Karpas-422 (cell line): ENCODE measurements around the gene FNDC3B. TPM values are rescaled to one million over a fixed set of nuclear protein-coding genes. Genes with fewer than 3 reads are reported as not detected.

Source experiments
- DNase-seq: peaks from one replicate; pipeline ENCODE4 v3.0.0-alpha.2; 2015
- H2AFZ ChIP-seq: fragments of 200-600 bp; sonication (generic); 2 replicates; pipeline ENCODE4 v1.6.1; 2014; ENCODE audit warnings: antibody characterized with exemption, low read length, mixed read lengths
- H3K27ac ChIP-seq: fragments of 200-600 bp; sonication (generic); 2 replicates; pipeline ENCODE4 v1.5.1; 2014; ENCODE audit warnings: mild to moderate bottlenecking, low read length, moderate library complexity
- H3K27me3 ChIP-seq: fragments of 200-600 bp; sonication (generic); 2 replicates; pipeline ENCODE4 v1.6.1; 2014; ENCODE audit warnings: low read length, mixed read lengths
- H3K36me3 ChIP-seq: fragments of 200-600 bp; sonication (generic); 2 replicates; pipeline ENCODE4 v1.6.1; 2014; ENCODE audit warnings: low read length, mixed read lengths; ENCODE audit not compliant: insufficient read depth
- H3K4me1 ChIP-seq: fragments of 200-600 bp; sonication (generic); 2 replicates; pipeline ENCODE4 v1.6.1; 2014; ENCODE audit warnings: mild to moderate bottlenecking, low read length, mixed read lengths
- H3K4me2 ChIP-seq: fragments of 200-600 bp; sonication (generic); 2 replicates; pipeline ENCODE4 v1.6.1; 2014; ENCODE audit warnings: low read length, low read depth, mild to moderate bottlenecking; ENCODE audit not compliant: poor library complexity, severe bottlenecking
- H3K4me3 ChIP-seq: fragments of 200-600 bp; sonication (generic); 2 replicates; pipeline ENCODE4 v1.5.1; 2014; ENCODE audit warnings: mild to moderate bottlenecking, antibody characterized with exemption, low read length, mixed read lengths
- H3K79me2 ChIP-seq: fragments of 200-600 bp; sonication (generic); 2 replicates; pipeline ENCODE4 v1.6.1; 2014; ENCODE audit warnings: mild to moderate bottlenecking, low read length, mixed read lengths
- H3K9ac ChIP-seq: fragments of 200-600 bp; sonication (generic); 2 replicates; pipeline ENCODE4 v1.6.0; 2014; ENCODE audit warnings: low read length
- H3K9me2 ChIP-seq: fragments of 200-600 bp; sonication (generic), shearing (Covaris generic); replicated peaks from 2 replicates; pipeline ENCODE4 v1.6.0; 2014; ENCODE audit warnings: mild to moderate bottlenecking, low read length, moderate library complexity; ENCODE audit not compliant: insufficient read depth
- H3K9me3 ChIP-seq: fragments of 300-700, 200-600 bp; sonication (generic); 2 replicates; pipeline ENCODE4 v1.6.1; 2014; ENCODE audit warnings: low read length, mixed read lengths
- H4K20me1 ChIP-seq: fragments of 200-600 bp; sonication (generic); 2 replicates; pipeline ENCODE4 v1.6.1; 2014; ENCODE audit warnings: mild to moderate bottlenecking, antibody characterized with exemption, low read length, low read depth; ENCODE audit not compliant: insufficient read depth
- total RNA-seq: library from RNA; depleted of rRNA; stranded (reverse); fragments of >200 nt; shearing (Covaris generic); gene quantifications from 2 replicates; pipeline ENCODE4 v1.2.3, GENCODE V29; 2014; ENCODE audit warnings: low replicate concordance

Gene FNDC3B
- total RNA-seq, 1 experiment from 2014 or later, result 2.6 TPM

DNA sequence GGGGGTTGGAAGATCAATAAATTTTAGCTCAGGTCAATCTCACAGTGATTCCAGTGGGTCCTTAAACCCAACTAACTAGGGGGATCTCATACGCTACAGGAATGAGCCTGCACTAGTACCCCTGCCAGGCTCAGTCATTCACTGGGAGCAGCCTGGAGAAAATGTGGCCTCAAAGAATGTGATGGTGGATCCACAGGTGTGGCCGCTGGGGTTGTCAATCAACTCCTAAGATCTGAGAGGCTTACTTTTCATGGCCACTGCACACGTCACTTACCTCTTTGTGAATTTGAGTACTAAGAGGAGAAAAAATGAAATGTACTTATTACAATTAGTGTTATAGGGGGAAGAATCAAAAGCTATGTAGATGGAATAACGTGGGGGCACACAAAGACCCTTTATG lies 17.5 kb upstream of the FNDC3B start:
- no peak overlapping the region for H2AFZ ChIP-seq
- no peak overlapping the region for H3K27ac ChIP-seq
- H3K79me2 ChIP-seq, result no peaks in the 10 kb centered on the region

DNA sequence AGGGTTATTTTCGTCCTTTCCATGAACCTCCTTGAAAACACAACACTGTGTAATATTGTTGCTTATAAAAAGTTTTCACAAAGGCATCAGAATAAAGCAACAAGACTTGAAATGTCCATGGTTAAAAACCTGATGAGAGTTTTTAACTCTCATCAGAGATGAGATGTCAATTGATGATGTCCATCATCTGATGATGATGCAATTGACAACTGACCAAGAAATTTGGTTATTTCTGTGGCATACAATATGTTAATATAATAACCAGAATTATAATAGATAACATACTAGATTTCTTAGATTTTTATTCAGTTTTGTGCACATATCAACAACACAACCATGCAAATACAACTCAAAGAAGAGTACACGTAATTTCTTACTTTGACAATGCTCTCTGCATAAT lies 15.5 kb upstream of the FNDC3B start:
- Histone ChIP-seq H4K20me1 (no peaks in the 10 kb centered on the region), H3K9me3 (no peaks in the 10 kb centered on the region), H3K4me3 (no peak overlapping the region), H3K9me2 (no peaks in the 10 kb centered on the region), H2AFZ (no peak overlapping the region), H3K27me3 (no peaks in the 10 kb centered on the region), H3K4me1 (no peaks in the 10 kb centered on the region), H3K79me2 (no peaks in the 10 kb centered on the region), H3K4me2 (no peak overlapping the region), H3K27ac (no peak overlapping the region), H3K36me3 (no peaks in the 10 kb centered on the region), H3K9ac (no peak overlapping the region)
- no peak for DNase-seq

More for the DNA sequence above, 17.5 kb upstream of the FNDC3B start:
- H3K27me3 ChIP-seq, result no peaks in the 10 kb centered on the region
- no peak overlapping the region for H3K4me2 ChIP-seq
- H3K9me2 ChIP-seq, result no peaks in the 10 kb centered on the region
- no peaks in the 10 kb centered on the region for H3K9me3 ChIP-seq
- H4K20me1 ChIP-seq, result no peaks in the 10 kb centered on the region
- no peak for DNase-seq
- H3K36me3 ChIP-seq, result no peaks in the 10 kb centered on the region
- H3K4me1 ChIP-seq, result no peaks in the 10 kb centered on the region
- H3K4me3 ChIP-seq, result no peak overlapping the region
- no peak overlapping the region for H3K9ac ChIP-seq

DNA sequence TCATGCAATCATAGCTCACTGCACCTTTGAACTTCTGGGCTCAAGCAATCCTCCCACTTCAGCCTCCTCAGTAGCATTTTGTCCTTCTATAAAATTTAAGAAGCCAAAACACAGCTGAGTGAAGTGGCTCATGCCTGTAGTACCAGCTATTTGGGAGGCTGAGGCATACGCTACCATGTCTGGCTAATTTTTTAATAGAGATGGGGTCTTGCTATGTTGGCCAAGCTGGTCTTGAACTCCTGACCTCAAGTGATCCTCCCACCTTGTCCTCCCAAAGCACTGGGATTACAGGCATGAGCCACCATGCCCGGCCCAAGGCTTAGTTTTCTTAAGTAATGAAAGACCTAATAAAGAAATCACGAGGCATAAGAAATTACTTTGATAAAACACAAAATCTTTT lies 14.7 kb upstream of the FNDC3B start:
- Histone ChIP-seq H3K9ac (no peak overlapping the region), H4K20me1 (no peaks in the 10 kb centered on the region), H3K4me3 (no peak overlapping the region), H3K4me1 (no peaks in the 10 kb centered on the region), H3K4me2 (no peak overlapping the region), H3K36me3 (no peaks in the 10 kb centered on the region), H2AFZ (no peak overlapping the region), H3K27ac (no peak overlapping the region), H3K9me3 (no peaks in the 10 kb centered on the region), H3K27me3 (no peaks in the 10 kb centered on the region), H3K79me2 (no peaks in the 10 kb centered on the region), H3K9me2 (no peaks in the 10 kb centered on the region)
- no peak for DNase-seq

DNA sequence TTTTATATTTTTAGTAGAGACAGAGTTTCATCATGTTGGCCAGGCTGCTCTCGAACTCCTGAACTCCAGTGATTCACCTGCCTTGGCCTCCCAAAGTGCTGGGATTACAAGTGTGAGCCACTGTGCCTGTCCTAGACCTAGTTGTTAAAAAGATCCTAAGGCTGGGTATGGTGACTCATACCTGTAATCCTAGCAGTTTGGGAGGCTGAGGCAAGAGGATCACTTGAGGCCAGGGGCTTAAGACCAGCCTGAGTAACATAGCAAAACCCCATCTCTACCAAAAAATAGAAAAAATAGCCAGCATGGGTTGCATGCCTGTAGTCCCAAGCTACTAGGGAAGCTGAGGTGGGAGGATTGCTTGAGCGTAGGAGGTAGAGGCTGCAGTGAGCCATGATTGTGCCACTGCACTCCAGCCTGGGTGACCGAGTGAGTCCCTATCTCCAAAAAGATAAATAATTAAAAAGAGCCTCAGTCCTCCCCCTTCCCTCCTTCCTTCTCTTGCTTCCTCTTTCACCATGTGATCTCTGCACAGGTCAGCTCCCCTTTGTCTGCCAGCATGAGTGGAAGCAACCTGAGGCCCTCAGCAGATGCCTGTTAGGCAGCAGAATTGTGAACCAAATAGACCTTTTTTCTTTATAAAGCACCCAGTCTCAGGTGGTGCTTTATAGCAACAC lies 9.8 kb upstream of the FNDC3B start:
- no peaks in the 10 kb centered on the region for H3K4me1 ChIP-seq
- no peak overlapping the region for H3K4me2 ChIP-seq
- no peak overlapping the region for H3K9ac ChIP-seq
- no peak overlapping the region for H3K27ac ChIP-seq
- no peak for DNase-seq
- H3K9me3 ChIP-seq, result no peaks in the 10 kb centered on the region
- no peaks in the 10 kb centered on the region for H3K36me3 ChIP-seq
- no peaks in the 10 kb centered on the region for H3K79me2 ChIP-seq
- no peaks in the 10 kb centered on the region for H3K27me3 ChIP-seq
- H2AFZ ChIP-seq, result no peak overlapping the region
- H3K9me2 ChIP-seq, result no peaks in the 10 kb centered on the region
- H4K20me1 ChIP-seq, result no peaks in the 10 kb centered on the region
- no peak overlapping the region for H3K4me3 ChIP-seq

DNA sequence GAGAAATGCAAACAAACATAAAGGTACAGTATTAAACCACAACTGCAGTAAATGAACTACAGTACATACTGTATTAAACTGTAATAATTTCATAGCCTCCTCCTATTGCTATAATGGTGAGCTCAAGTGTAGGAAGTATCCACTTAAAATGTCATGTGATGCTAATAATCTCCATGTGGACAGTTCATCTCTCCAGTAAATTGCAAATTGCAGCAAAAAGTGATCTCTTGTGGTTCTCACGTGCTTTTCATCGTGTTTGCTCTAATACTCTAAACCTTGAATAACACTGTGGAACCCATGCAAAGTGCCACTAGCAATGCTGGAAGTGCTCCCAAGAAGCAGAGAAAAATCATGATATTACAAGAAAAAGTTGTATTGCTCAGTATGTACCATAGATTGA lies 9.2 kb upstream of the FNDC3B start:
- Histone ChIP-seq H3K4me3 (no peak overlapping the region), H3K27ac (no peak overlapping the region), H3K79me2 (no peaks in the 10 kb centered on the region), H2AFZ (no peak overlapping the region), H3K36me3 (no peaks in the 10 kb centered on the region), H3K9ac (no peak overlapping the region), H3K27me3 (no peaks in the 10 kb centered on the region), H3K4me1 (no peaks in the 10 kb centered on the region), H3K9me3 (no peaks in the 10 kb centered on the region), H3K9me2 (no peaks in the 10 kb centered on the region), H4K20me1 (no peaks in the 10 kb centered on the region), H3K4me2 (no peak overlapping the region)
- DNase-seq, result no peak

DNA sequence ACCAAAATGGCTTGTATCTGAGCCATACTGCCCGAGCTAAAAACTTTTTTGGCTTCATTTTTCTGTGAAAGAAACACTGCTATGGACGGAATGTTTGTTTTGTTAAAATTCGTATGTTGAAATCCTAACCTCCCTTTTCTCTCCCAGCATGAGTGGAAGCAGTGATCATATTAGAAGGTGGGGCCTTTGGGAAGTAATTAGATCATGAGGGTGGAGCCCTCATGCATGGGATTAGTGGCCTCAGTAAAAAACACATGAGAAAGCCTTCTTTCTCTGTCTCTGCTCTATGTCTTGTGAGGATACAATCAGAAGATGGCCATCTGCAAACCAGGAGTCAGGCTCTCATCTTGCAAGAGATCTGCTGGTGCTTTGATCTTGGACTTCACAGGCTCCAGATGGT lies 7.4 kb upstream of the FNDC3B start:
- H2AFZ ChIP-seq, result no peak overlapping the region
- H3K9me3 ChIP-seq, result no peaks in the 10 kb centered on the region

DNA sequence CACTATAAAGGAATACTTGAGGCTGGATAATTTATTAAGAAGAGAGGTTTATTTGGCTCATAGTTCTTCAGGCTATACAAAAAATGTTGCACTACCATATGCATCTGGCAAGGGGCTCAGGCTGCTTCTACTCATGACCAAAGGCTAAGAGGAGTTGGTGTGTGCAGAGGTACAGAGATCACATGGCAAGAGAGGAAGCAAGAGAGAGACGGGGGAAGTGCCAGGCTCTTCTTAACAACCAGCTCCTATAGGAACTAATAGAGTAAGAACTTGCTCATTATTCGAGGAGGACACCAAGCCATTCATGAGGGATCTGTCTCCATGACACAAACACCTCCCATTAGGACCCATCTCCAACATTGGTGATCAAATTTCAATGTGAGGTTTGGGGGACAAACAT lies 6.0 kb upstream of the FNDC3B start:
- Histone ChIP-seq H3K4me1 (no peaks in the 10 kb centered on the region), H3K9me2 (no peaks in the 10 kb centered on the region), H3K4me3 (no peak overlapping the region), H2AFZ (no peak overlapping the region), H3K9ac (no peak overlapping the region), H4K20me1 (no peaks in the 10 kb centered on the region), H3K27me3 (no peaks in the 10 kb centered on the region), H3K79me2 (no peaks in the 10 kb centered on the region), H3K9me3 (no peaks in the 10 kb centered on the region), H3K27ac (no peak overlapping the region), H3K4me2 (no peak overlapping the region), H3K36me3 (no peaks in the 10 kb centered on the region)
- no peak for DNase-seq

More for the DNA sequence above, 7.4 kb upstream of the FNDC3B start:
- Histone ChIP-seq H3K36me3 (no peaks in the 10 kb centered on the region), H3K27ac (no peak overlapping the region), H3K27me3 (no peaks in the 10 kb centered on the region), H3K4me3 (no peak overlapping the region), H3K4me1 (no peaks in the 10 kb centered on the region), H3K9me2 (no peaks in the 10 kb centered on the region), H3K4me2 (no peak overlapping the region), H4K20me1 (no peaks in the 10 kb centered on the region), H3K79me2 (no peaks in the 10 kb centered on the region), H3K9ac (no peak overlapping the region)
- no peak for DNase-seq

DNA sequence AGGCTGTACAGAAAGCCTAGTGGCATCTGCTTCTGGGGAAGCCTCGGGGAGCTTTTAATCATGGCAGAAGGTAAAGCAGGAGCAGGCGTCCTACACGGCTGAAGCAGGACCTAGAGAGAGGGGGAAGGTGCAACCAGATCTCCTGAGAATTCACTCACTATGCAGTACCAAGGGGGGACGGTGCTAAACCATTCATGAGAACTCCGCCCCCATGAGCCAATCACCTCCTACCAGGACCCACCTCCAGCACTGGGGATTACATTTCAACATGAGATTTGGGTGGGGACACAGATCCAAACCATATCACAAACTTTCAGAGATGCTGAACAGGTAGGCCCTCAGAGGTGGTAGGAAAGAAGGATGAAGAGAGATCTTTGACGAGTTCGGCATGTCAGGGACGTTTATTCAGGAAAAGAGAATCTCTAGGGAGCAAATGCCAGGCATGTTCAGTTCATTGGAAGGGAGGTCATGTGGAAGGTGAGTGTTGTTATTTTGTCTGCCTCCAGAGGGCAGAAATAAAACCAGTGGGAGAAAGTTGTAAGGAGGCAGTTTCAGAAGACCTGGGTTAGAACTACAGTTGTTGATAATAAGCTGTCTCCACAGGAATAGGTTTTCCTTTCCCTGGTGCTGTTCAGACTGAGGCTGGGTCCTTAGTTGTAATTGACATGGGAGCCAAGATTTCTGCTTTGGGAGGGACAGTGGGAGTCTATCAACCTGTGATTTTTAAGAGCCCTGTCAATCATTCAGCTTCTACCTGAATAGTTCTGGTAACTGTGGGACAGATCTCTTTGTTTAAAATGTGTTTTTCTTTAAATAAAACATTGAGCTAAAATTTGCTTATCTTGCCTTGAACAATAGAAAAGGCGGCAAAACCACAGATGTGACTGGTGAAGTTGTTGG lies 4.3 kb upstream of the FNDC3B start:
- DNase-seq, result peak; percentile 53
- no peak overlapping the region for H2AFZ ChIP-seq

More for the DNA sequence above, 4.3 kb upstream of the FNDC3B start:
- Histone ChIP-seq H3K4me2 (no peak overlapping the region), H3K9me3 (no peaks in the 10 kb centered on the region), H3K27ac (no peak overlapping the region), H3K4me1 (peaks cover 3% of the 10 kb centered on the region), H3K9ac (no peak overlapping the region), H4K20me1 (no peaks in the 10 kb centered on the region), H3K4me3 (no peak overlapping the region), H3K9me2 (no peaks in the 10 kb centered on the region), H3K79me2 (no peaks in the 10 kb centered on the region), H3K27me3 (no peaks in the 10 kb centered on the region), H3K36me3 (no peaks in the 10 kb centered on the region)
